ENCODE measurements around the gene OSGEPL1. TPM values are rescaled to one million over a fixed set of nuclear protein-coding genes. Genes with fewer than 3 reads are reported as not detected.

OSGEPL1 gene, protein sequence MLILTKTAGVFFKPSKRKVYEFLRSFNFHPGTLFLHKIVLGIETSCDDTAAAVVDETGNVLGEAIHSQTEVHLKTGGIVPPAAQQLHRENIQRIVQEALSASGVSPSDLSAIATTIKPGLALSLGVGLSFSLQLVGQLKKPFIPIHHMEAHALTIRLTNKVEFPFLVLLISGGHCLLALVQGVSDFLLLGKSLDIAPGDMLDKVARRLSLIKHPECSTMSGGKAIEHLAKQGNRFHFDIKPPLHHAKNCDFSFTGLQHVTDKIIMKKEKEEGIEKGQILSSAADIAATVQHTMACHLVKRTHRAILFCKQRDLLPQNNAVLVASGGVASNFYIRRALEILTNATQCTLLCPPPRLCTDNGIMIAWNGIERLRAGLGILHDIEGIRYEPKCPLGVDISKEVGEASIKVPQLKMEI
- 10.7 TPM for polyA plus RNA-seq (2013)

DNA sequence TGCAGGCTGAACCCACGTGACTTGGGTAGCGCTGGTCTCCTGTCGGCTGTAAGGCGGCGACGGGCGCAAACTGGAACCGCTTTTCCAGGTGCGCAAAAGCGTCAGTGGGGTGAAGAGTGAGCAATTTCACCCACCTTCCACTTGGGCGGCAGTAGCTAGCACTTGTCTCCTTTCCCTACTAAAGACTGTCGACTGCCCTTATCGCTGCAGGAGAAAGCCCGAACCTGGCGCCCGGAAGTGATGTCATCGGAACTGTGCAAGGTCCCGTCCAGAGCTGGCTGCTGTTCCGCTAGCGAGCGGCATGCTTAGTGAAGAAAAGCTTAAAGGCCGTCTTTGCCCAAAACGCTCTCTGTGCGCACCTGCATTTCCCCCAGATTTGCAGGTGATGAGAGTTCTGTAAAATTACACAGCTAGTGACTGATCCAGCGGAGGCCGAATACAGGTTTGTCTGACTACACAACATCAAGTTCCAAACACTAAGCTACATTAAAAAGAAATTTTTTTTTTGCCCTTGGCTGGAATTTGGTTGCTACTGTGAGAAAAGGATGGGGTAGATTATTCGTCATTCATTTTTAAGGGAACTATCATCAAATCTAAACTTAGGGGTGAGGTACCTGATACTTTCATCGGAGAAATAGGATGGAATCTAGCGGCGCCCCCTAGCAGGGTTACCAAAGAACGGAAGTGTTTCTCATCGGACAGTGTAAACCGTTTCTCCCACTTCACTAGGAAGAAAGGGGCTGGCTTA lies at the start of gene OSGEPL1:
Gene OSGEPL1, minus strand, starts transcription at position 242 of the 748 bp plus-strand sequence. CDS start 1,152 bp downstream, outside the sequence.
- Histone ChIP-seq H3K4me1 (ENCODE audit: control extremely low read depth in 1 of 4, control insufficient read depth in 4 of 4, insufficient read depth in 4 of 4, low read length in 3 of 4) (peaks cover 9 to 25% (median 16%) of the 10 kb centered on the region in 4 experiments), H3K36me3 (ENCODE audit: control insufficient read depth in 4 of 4, insufficient read depth in 4 of 4, low read length in 3 of 4) (peaks cover 6 to 11% (median 9%) of the 10 kb centered on the region in 4 experiments), H3K27ac (ENCODE audit: insufficient read depth in 1 of 2, low read depth in 1 of 2, low read length in 2 of 2, poor library complexity in 1 of 2, severe bottlenecking in 2 of 2) (peak within 1 kb of the TSS; percentile 75 to 88), H3K4me3 (ENCODE audit: control insufficient read depth in 1 of 7, extremely low read depth in 1 of 7, insufficient read depth in 4 of 7, low read depth in 2 of 7, low read length in 6 of 7) (peak within 1 kb of the TSS; percentile 81 to 99 (median 85)), H3K9me3 (ENCODE audit: control extremely low read depth in 1 of 5, control insufficient read depth in 4 of 5, insufficient read depth in 2 of 5, low read depth in 1 of 5, low read length in 4 of 5) (no peaks in the 10 kb centered on the region), H3K27me3 (replicated peaks in 2 of 5; ENCODE audit: control insufficient read depth in 4 of 5, insufficient read depth in 5 of 5, low read length in 4 of 5) (no peaks in the 10 kb centered on the region)
- POLR2A ChIA-PET = interaction anchor here (0.7 to 2.1 kb wide), 3 partner anchors 21 to 101 kb away, joined by 3 to 14 read pairs (median 3); partner anchors contain the start of genes ASNSD1, ORMDL1 and PMS1
- 0% methylated on average over 25 of the region's 33 CpGs for WGBS (ENCODE audit: insufficient coverage)
- DNase-seq = peak; percentile 98 to 99 (median 99)
- CTCF ChIA-PET = interaction anchor here (0.6 to 5.3 kb wide), 22 partner anchors 10 to 1273 kb away, joined by 3 to 49 read pairs (median 4); partner anchors contain the start of genes ASNSD1, ORMDL1, PMS1 and SLC40A1

DNA sequence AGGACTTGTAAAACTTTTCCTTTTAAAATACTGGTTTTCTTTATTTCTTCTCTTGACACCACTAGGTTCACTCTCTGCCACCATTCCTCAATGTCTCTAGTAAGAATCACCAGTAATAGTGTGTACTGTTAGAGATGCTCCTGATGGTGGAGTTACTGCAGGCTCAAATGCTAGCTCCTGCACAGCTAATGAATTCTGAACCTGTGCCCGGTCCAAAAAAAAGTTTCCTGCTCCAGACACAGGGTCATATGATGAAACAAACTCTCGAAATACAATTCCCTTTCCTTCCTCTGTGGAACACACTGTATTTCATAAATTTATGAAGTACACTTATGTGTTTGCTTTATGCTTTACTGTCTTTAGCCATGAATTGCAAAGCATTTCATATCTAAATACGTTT lies 40.8 kb upstream of the OSGEPL1 start:
- DNase-seq = no peak
- H3K36me3 ChIP-seq (ENCODE audit: control insufficient read depth in 4 of 4, insufficient read depth in 4 of 4, low read length in 3 of 4) = peaks cover 7 to 46% (median 26%) of the 10 kb centered on the region in 4 experiments
- POLR2A ChIA-PET = no interaction called here
- no CpG with 5 or more reads among the region's 3 CpGs for WGBS (ENCODE audit: insufficient coverage)
- H3K27ac ChIP-seq (ENCODE audit: insufficient read depth in 1 of 2, low read depth in 1 of 2, low read length in 2 of 2, poor library complexity in 1 of 2, severe bottlenecking in 2 of 2) = no peak overlapping the region
- no peaks in the 10 kb centered on the region for H3K27me3 ChIP-seq (replicated peaks in 2 of 5; ENCODE audit: control insufficient read depth in 4 of 5, insufficient read depth in 5 of 5, low read length in 4 of 5)
- no peaks in the 10 kb centered on the region for H3K4me1 ChIP-seq (ENCODE audit: control extremely low read depth in 1 of 4, control insufficient read depth in 4 of 4, insufficient read depth in 4 of 4, low read length in 3 of 4)
- CTCF ChIA-PET = interaction anchor here (1.4 kb wide), 1 partner anchor 266 kb away, joined by 5 read pairs; no protein-coding TSS in a partner anchor
- H3K4me3 ChIP-seq (ENCODE audit: control insufficient read depth in 1 of 7, extremely low read depth in 1 of 7, insufficient read depth in 4 of 7, low read depth in 2 of 7, low read length in 6 of 7) = no peak overlapping the region
- H3K9me3 ChIP-seq (ENCODE audit: control extremely low read depth in 1 of 5, control insufficient read depth in 4 of 5, insufficient read depth in 2 of 5, low read depth in 1 of 5, low read length in 4 of 5) = no peaks in the 10 kb centered on the region

DNA sequence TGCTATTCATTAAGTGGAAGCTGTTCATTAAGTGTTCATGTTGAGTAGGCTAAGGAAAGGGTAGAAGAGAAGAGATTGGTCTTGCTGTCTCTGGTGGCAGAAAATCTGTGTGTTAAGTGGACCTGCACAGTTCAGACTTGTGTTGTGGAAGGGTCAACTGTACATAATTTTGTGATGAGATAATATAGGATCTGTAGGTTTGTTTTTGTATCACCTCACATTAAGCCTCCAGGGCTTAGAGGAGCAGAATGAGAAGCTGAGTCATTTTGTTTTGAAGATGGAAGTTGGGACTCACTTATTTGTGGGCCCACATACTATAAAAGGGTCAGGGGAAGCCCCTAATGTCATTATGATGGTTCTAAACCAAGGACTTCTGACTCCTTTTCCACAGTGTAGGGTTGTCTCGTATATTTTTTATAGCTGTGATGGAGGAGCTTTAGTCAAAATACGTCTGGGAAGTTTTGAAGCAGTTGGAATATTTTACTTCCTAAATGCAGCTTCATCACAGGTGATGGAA lies 39.9 kb upstream of the OSGEPL1 start:
- no peak overlapping the region for H3K4me3 ChIP-seq (ENCODE audit: control insufficient read depth in 1 of 7, extremely low read depth in 1 of 7, insufficient read depth in 4 of 7, low read depth in 2 of 7, low read length in 6 of 7)
- H3K36me3 ChIP-seq (ENCODE audit: control insufficient read depth in 4 of 4, insufficient read depth in 4 of 4, low read length in 3 of 4) = peaks cover 9 to 46% (median 26%) of the 10 kb centered on the region in 4 experiments
- H3K27me3 ChIP-seq (replicated peaks in 2 of 5; ENCODE audit: control insufficient read depth in 4 of 5, insufficient read depth in 5 of 5, low read length in 4 of 5) = no peaks in the 10 kb centered on the region
- WGBS (ENCODE audit: insufficient coverage) = 100% methylated on average over 2 of the region's 2 CpGs
- H3K4me1 ChIP-seq (ENCODE audit: control extremely low read depth in 1 of 4, control insufficient read depth in 4 of 4, insufficient read depth in 4 of 4, low read length in 3 of 4) = no peaks in the 10 kb centered on the region
- no peak for DNase-seq
- POLR2A ChIA-PET = no interaction called here
- no peaks in the 10 kb centered on the region for H3K9me3 ChIP-seq (ENCODE audit: control extremely low read depth in 1 of 5, control insufficient read depth in 4 of 5, insufficient read depth in 2 of 5, low read depth in 1 of 5, low read length in 4 of 5)
- H3K27ac ChIP-seq (ENCODE audit: insufficient read depth in 1 of 2, low read depth in 1 of 2, low read length in 2 of 2, poor library complexity in 1 of 2, severe bottlenecking in 2 of 2) = no peak overlapping the region
- CTCF ChIA-PET = interaction anchor here (1.0 to 1.4 kb wide), 3 partner anchors 9 to 267 kb away, joined by 4 to 5 read pairs (median 4); no protein-coding TSS in a partner anchor

DNA sequence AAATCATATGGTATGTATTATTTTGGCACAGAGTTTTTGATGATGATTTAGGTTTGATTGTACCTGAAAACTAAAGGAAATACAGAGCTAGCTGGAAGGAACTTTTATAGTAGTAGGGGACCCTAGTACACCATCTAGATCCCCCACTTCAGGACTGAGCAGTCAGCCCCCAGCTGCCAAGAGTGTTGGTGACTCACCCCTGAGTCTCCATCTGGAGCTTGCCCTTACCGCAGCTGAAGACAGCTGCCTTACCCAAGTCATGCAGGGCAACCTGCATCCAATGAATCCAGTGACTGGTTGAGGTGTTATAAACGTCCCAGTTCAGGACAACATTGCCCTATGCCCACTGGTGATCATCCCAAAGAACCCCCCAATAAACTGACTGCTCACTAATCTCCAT lies 36.9 kb upstream of the OSGEPL1 start:
- Histone ChIP-seq H3K9me3 (ENCODE audit: control extremely low read depth in 1 of 5, control insufficient read depth in 4 of 5, insufficient read depth in 2 of 5, low read depth in 1 of 5, low read length in 4 of 5) (no peaks in the 10 kb centered on the region), H3K4me1 (ENCODE audit: control extremely low read depth in 1 of 4, control insufficient read depth in 4 of 4, insufficient read depth in 4 of 4, low read length in 3 of 4) (no peaks in the 10 kb centered on the region), H3K36me3 (ENCODE audit: control insufficient read depth in 4 of 4, insufficient read depth in 4 of 4, low read length in 3 of 4) (peaks cover 12 to 57% (median 35%) of the 10 kb centered on the region in 4 experiments), H3K27ac (ENCODE audit: insufficient read depth in 1 of 2, low read depth in 1 of 2, low read length in 2 of 2, poor library complexity in 1 of 2, severe bottlenecking in 2 of 2) (no peak overlapping the region), H3K4me3 (ENCODE audit: control insufficient read depth in 1 of 7, extremely low read depth in 1 of 7, insufficient read depth in 4 of 7, low read depth in 2 of 7, low read length in 6 of 7) (no peak overlapping the region), H3K27me3 (replicated peaks in 2 of 5; ENCODE audit: control insufficient read depth in 4 of 5, insufficient read depth in 5 of 5, low read length in 4 of 5) (no peaks in the 10 kb centered on the region)
- DNase-seq = no peak
- WGBS (ENCODE audit: insufficient coverage) = no CpG with 5 or more reads among the region's 2 CpGs
- ChIA-PET POLR2A (no interaction called here), CTCF (interaction anchor here (1.3 to 2.0 kb wide), 6 partner anchors 9 to 273 kb away, joined by 3 to 8 read pairs (median 4); no protein-coding TSS in a partner anchor)

DNA sequence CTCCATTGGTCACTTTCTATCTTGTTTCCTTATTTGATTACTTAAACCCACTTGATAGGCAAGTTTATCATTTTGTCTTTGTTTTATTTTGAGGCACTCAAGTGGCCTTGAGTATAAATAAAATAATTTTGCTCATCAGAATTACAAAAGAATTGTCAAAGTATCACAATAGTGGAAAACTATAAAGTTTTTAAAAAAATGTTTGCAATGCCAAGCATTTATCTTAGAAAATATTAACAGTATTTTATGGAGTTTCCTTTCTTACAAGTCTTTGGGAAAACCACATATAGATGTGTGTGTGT lies 36.4 kb upstream of the OSGEPL1 start:
- POLR2A ChIA-PET = no interaction called here

DNA sequence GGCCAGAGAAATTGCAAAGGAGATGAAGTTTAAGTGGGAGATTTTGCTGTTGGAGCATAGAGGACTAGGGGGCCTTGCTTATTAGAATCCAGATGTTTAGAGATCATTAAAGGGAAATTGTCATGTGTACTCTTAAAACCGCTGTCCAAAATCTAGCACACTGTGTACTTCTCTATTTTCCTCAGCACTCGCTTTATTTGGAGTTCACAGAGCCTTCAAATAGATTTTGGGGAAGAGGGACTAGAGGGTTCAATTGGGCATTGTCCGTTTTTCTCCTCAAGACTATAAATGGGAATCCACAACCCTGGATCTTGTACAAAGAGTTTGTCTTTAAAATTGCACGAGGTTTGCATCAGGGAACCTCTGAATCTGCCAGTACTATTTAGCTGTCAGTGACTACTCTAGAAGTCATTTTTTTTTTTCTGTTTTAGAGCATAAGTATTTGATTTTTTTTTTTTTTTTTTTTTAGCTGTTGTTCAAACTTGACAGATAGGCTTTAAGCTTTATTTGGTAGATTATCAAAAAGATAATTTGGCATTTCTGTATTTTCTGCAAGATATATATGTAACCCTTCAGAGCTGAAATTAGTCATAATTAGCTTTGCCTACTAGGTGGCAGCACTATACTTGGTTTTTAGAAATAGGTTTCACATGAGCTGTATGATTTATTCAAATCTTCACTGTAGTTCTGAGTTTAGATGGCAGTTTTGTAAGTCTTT lies 35.9 kb upstream of the OSGEPL1 start:
- peak; percentile 40 to 72 (median 62) for DNase-seq
- Histone ChIP-seq H3K27ac (ENCODE audit: insufficient read depth in 1 of 2, low read depth in 1 of 2, low read length in 2 of 2, poor library complexity in 1 of 2, severe bottlenecking in 2 of 2) (no peak overlapping the region), H3K4me3 (ENCODE audit: control insufficient read depth in 1 of 7, extremely low read depth in 1 of 7, insufficient read depth in 4 of 7, low read depth in 2 of 7, low read length in 6 of 7) (no peak overlapping the region), H3K36me3 (ENCODE audit: control insufficient read depth in 4 of 4, insufficient read depth in 4 of 4, low read length in 3 of 4) (peaks cover 12 to 57% (median 37%) of the 10 kb centered on the region in 4 experiments), H3K9me3 (ENCODE audit: control extremely low read depth in 1 of 5, control insufficient read depth in 4 of 5, insufficient read depth in 2 of 5, low read depth in 1 of 5, low read length in 4 of 5) (no peaks in the 10 kb centered on the region), H3K4me1 (ENCODE audit: control extremely low read depth in 1 of 4, control insufficient read depth in 4 of 4, insufficient read depth in 4 of 4, low read length in 3 of 4) (no peaks in the 10 kb centered on the region), H3K27me3 (replicated peaks in 2 of 5; ENCODE audit: control insufficient read depth in 4 of 5, insufficient read depth in 5 of 5, low read length in 4 of 5) (no peaks in the 10 kb centered on the region)
- no CpG with 5 or more reads among the region's 4 CpGs for WGBS (ENCODE audit: insufficient coverage)
- ChIA-PET POLR2A (interaction anchor here (0.6 kb wide), 1 partner anchor 14 kb away, joined by 3 read pairs; the partner anchor contains the start of genes ORMDL1 and PMS1), CTCF (interaction anchor here (0.8 to 2.0 kb wide), 16 partner anchors 8 to 480 kb away, joined by 3 to 11 read pairs (median 4); no protein-coding TSS in a partner anchor)

More for the DNA sequence above, 36.4 kb upstream of the OSGEPL1 start:
- Histone ChIP-seq H3K4me1 (ENCODE audit: control extremely low read depth in 1 of 4, control insufficient read depth in 4 of 4, insufficient read depth in 4 of 4, low read length in 3 of 4) (no peaks in the 10 kb centered on the region), H3K9me3 (ENCODE audit: control extremely low read depth in 1 of 5, control insufficient read depth in 4 of 5, insufficient read depth in 2 of 5, low read depth in 1 of 5, low read length in 4 of 5) (no peaks in the 10 kb centered on the region), H3K36me3 (ENCODE audit: control insufficient read depth in 4 of 4, insufficient read depth in 4 of 4, low read length in 3 of 4) (peaks cover 12 to 56% (median 35%) of the 10 kb centered on the region in 4 experiments), H3K4me3 (ENCODE audit: control insufficient read depth in 1 of 7, extremely low read depth in 1 of 7, insufficient read depth in 4 of 7, low read depth in 2 of 7, low read length in 6 of 7) (no peak overlapping the region), H3K27me3 (replicated peaks in 2 of 5; ENCODE audit: control insufficient read depth in 4 of 5, insufficient read depth in 5 of 5, low read length in 4 of 5) (no peaks in the 10 kb centered on the region), H3K27ac (ENCODE audit: insufficient read depth in 1 of 2, low read depth in 1 of 2, low read length in 2 of 2, poor library complexity in 1 of 2, severe bottlenecking in 2 of 2) (no peak overlapping the region)
- DNase-seq = no peak
- CTCF ChIA-PET = interaction anchor here (0.8 to 2.0 kb wide), 16 partner anchors 9 to 479 kb away, joined by 3 to 11 read pairs (median 4); no protein-coding TSS in a partner anchor
